Measurements from ENCODE around the gene OR2AP1. TPM values are rescaled to one million over a fixed set of nuclear protein-coding genes. Genes with fewer than 3 reads are reported as not detected.

Gene OR2AP1
- total RNA-seq, 1 experiment from 2014 or later: not detected

DNA sequence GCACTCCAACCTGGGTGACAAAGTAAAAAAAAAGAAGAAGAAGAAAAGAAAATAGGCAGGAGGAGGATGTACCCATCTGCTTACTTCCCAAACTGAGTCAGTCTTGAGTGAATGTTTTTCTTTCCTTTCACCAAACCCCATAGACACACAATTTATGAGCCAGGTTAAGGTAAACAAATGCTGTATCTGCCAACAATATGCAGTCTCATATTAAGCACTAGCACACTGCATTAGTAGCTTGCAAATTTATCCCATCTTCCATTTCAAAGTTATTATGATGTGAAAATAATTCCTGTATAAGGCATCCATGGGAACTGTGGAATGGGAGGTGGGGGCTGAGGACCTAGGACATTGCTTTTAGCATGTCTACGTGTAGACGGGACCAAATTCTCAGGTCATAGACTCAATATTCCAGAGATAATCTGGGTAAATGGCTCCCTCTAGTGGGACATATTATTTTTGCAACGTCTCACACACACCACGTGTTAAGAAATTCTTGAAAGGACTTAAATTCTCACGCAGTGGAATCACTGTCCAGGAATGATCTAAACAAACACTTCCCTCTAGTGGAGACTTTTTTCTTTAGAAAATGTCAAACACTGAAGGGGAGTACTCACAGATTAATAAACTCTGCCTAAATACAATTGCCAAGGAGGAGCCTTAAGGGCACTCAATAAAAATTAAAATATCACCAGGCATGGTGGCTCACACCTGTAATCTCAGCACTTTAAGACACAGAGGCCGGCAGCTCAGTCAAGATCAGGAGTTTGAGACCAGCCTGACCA is 47.3 kb downstream of the OR2AP1 start:
- Histone ChIP-seq H3K27me3 (ENCODE audit: control insufficient read depth, insufficient read depth, low read length) (peaks cover 8% of the 10 kb centered on the region; the same call in 1 of the 2 replicates), H3K9me3 (ENCODE audit: control insufficient read depth, insufficient read depth, low read depth, low read length) (peaks cover 9% of the 10 kb centered on the region; the same call in 1 of the 2 replicates), H3K36me3 (ENCODE audit: control insufficient read depth, insufficient read depth, low read length) (no peaks in the 10 kb centered on the region), H3K27ac (ENCODE audit: low read length) (no peak overlapping the region), H3K4me3 (ENCODE audit: low read depth in 2 of 2, low read length in 2 of 2) (no peak overlapping the region), H3K4me1 (ENCODE audit: control insufficient read depth, insufficient read depth, low read length) (0 out of 2 replicates have a peak, but pooled peaks cover 4% of the 10 kb centered on the region)
- CTCF ChIA-PET: interaction anchor here (0.6 to 1.5 kb wide), 2 partner anchors 173 to 431 kb away, joined by 3 to 8 read pairs; no protein-coding TSS in a partner anchor
- BruUV-seq (replicated peaks): no TSS peak
- intact Hi-C loops (cut with micrococcal nuclease; ENCODE audit: unreplicated experiment): loop anchor here (1.0 kb wide), 1 partner anchor 430 kb away; no protein-coding TSS in a partner anchor
- TF ChIP-seq TCF7L2 (IDR thresholded peaks at IDR 0.05; ENCODE audit: low read depth, low read length) (no peak), CTCF (IDR thresholded peaks at IDR 0.05) (peak; percentile 83)
- DNase-seq (ENCODE audit: low read depth, low spot score): peak; percentile 94
- POLR2A ChIA-PET: no interaction called here
- in situ Hi-C loops (cut with HindIII; ENCODE audit: low pct_unique_long_range_greater_than_20kb, low sequenced_read_pairs): no loop called here
- ATAC-seq: peak; percentile 99

GRCh38 chr12:55624056-55624455 is 51.8 kb downstream of the OR2AP1 start:
- BruUV-seq (replicated peaks): no TSS peak
- H3K4me3 ChIP-seq (ENCODE audit: low read depth in 2 of 2, low read length in 2 of 2): no peak overlapping the region
- intact Hi-C loops (cut with micrococcal nuclease; ENCODE audit: unreplicated experiment): no loop called here
- peaks cover 8% of the 10 kb centered on the region; the same call in 1 of the 2 replicates for H3K27me3 ChIP-seq (ENCODE audit: control insufficient read depth, insufficient read depth, low read length)
- H3K27ac ChIP-seq (ENCODE audit: low read length): no peak overlapping the region
- ATAC-seq: no peak
- H3K4me1 ChIP-seq (ENCODE audit: control insufficient read depth, insufficient read depth, low read length): 0 out of 2 replicates have a peak, but pooled peaks cover 4% of the 10 kb centered on the region
- TF ChIP-seq CTCF (IDR thresholded peaks at IDR 0.05) (no peak), POLR2AphosphoS5 (IDR thresholded peaks at IDR 0.05; ENCODE audit: low read depth, low read length) (no peak), TCF7L2 (IDR thresholded peaks at IDR 0.05; ENCODE audit: low read depth, low read length) (no peak), SIN3A (IDR thresholded peaks at IDR 0.05; ENCODE audit: borderline replicate concordance, insufficient read depth, low read depth, low read length) (no peak)
- TF ChIP-seq, protein P1, sequence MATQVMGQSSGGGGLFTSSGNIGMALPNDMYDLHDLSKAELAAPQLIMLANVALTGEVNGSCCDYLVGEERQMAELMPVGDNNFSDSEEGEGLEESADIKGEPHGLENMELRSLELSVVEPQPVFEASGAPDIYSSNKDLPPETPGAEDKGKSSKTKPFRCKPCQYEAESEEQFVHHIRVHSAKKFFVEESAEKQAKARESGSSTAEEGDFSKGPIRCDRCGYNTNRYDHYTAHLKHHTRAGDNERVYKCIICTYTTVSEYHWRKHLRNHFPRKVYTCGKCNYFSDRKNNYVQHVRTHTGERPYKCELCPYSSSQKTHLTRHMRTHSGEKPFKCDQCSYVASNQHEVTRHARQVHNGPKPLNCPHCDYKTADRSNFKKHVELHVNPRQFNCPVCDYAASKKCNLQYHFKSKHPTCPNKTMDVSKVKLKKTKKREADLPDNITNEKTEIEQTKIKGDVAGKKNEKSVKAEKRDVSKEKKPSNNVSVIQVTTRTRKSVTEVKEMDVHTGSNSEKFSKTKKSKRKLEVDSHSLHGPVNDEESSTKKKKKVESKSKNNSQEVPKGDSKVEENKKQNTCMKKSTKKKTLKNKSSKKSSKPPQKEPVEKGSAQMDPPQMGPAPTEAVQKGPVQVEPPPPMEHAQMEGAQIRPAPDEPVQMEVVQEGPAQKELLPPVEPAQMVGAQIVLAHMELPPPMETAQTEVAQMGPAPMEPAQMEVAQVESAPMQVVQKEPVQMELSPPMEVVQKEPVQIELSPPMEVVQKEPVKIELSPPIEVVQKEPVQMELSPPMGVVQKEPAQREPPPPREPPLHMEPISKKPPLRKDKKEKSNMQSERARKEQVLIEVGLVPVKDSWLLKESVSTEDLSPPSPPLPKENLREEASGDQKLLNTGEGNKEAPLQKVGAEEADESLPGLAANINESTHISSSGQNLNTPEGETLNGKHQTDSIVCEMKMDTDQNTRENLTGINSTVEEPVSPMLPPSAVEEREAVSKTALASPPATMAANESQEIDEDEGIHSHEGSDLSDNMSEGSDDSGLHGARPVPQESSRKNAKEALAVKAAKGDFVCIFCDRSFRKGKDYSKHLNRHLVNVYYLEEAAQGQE (IDR thresholded peaks at IDR 0.05; ENCODE audit: insufficient read depth in 1 of 2, low read depth in 2 of 2, low read length in 1 of 2): no peak
- DNase-seq (ENCODE audit: low read depth, low spot score): no peak
- no peaks in the 10 kb centered on the region for H3K9me3 ChIP-seq (ENCODE audit: control insufficient read depth, insufficient read depth, low read depth, low read length)
- in situ Hi-C loops (cut with HindIII; ENCODE audit: low pct_unique_long_range_greater_than_20kb, low sequenced_read_pairs): no loop called here
- CTCF ChIA-PET: no interaction called here
- no peaks in the 10 kb centered on the region for H3K36me3 ChIP-seq (ENCODE audit: control insufficient read depth, insufficient read depth, low read length)
- POLR2A ChIA-PET: no interaction called here

Other genes starting within 250 kb of the OR2AP1 start
- gene OR6C3, start 241.7 kb upstream of the OR2AP1 start, total RNA-seq (2021; ENCODE audit: unreplicated experiment): not detected
- not detected for gene OR6C75, start 209.5 kb upstream of the OR2AP1 start, total RNA-seq (2021; ENCODE audit: unreplicated experiment)
- gene OR6C65, start 171.9 kb upstream of the OR2AP1 start, total RNA-seq (2021; ENCODE audit: unreplicated experiment): not detected
- not detected for gene OR6C76, start 146.2 kb upstream of the OR2AP1 start, total RNA-seq (2021; ENCODE audit: unreplicated experiment)
- not detected for gene OR6C2, start 128.4 kb upstream of the OR2AP1 start, total RNA-seq (2021; ENCODE audit: unreplicated experiment)
- gene OR6C70, start 102.3 kb upstream of the OR2AP1 start, total RNA-seq (2021; ENCODE audit: unreplicated experiment): not detected
- not detected for gene OR6C68, start 80.1 kb upstream of the OR2AP1 start, total RNA-seq (2021; ENCODE audit: unreplicated experiment)
- not detected for gene OR6C4, start 22.9 kb upstream of the OR2AP1 start, total RNA-seq (2021; ENCODE audit: unreplicated experiment)
- not detected for gene OR10P1, start 64.4 kb downstream of the OR2AP1 start, total RNA-seq (2021; ENCODE audit: unreplicated experiment)
- gene ITGA7, start 135.4 kb downstream of the OR2AP1 start, total RNA-seq (2021; ENCODE audit: unreplicated experiment): 2.5 TPM
- 87.3 TPM for gene BLOC1S1, start 143.6 kb downstream of the OR2AP1 start, total RNA-seq (2021; ENCODE audit: unreplicated experiment)
- gene RDH5, start 147.9 kb downstream of the OR2AP1 start, total RNA-seq (2021; ENCODE audit: unreplicated experiment): 2.8 TPM
- 879 TPM for gene CD63, start 156.5 kb downstream of the OR2AP1 start, total RNA-seq (2021; ENCODE audit: unreplicated experiment)
- 11.8 TPM for gene GDF11, start 170.7 kb downstream of the OR2AP1 start, total RNA-seq (2021; ENCODE audit: unreplicated experiment)
- gene SARNP, start 245.3 kb downstream of the OR2AP1 start, total RNA-seq (2021; ENCODE audit: unreplicated experiment): 69.3 TPM
- 59.6 TPM for gene ORMDL2, start 245.6 kb downstream of the OR2AP1 start, total RNA-seq (2021; ENCODE audit: unreplicated experiment)